Gastroesophageal sphincter (tissue), 4 donors: ENCODE results near the gene EXD2. TPM values are rescaled to one million over a fixed set of nuclear protein-coding genes. Genes with fewer than 3 reads are reported as not detected.

ENCODE experiments used
- ATAC-seq: fragments of 150-250 bp; one replicate; pipeline ENCODE4 v1.9.1; 2016; ENCODE audit warnings: mild to moderate bottlenecking, moderate library complexity
- H3K27ac ChIP-seq, 4 donors: fragments of 200-600 bp; sonication (generic) in 3 of 4; 1 replicate in 3 of 4; 2 replicates in 1 of 4; pipeline ENCODE4 v1.5.1; 2016 to 2019
- H3K27me3 ChIP-seq: fragments of 200-600 bp; sonication (generic); one replicate; pipeline ENCODE4 v1.5.1; 2019
- H3K36me3 ChIP-seq, 2 donors: fragments of 200-600 bp; sonication (generic); one replicate each; pipeline ENCODE4 v1.5.1; 2019; ENCODE audit warnings: control low read depth in 1 of 2
- H3K4me1 ChIP-seq, 3 donors: fragments of 200-600 bp; sonication (generic); 1 replicate in 2 of 3; 2 replicates in 1 of 3; pipeline ENCODE4 v1.5.1; 2016 to 2019; ENCODE audit warnings: control low read depth in 2 of 3
- H3K4me3 ChIP-seq, 2 donors: fragments of 200-600 bp; sonication (generic); one replicate each; pipeline ENCODE4 v1.5.1; 2019; ENCODE audit warnings: mild to moderate bottlenecking in 1 of 2, moderate library complexity in 1 of 2
- H3K9me3 ChIP-seq, 3 donors: fragments of 200-600 bp; sonication (generic); one replicate each; pipeline ENCODE4 v1.5.1; 2017 to 2019; ENCODE audit warnings: control low read depth in 2 of 3
- CTCF ChIP-seq, 4 experiments: fragments of 200-600 bp in 2 of 4; fragments of 450-650 bp in 2 of 4; sonication (generic) in 1 of 4; IDR thresholded peaks; one replicate each; pipeline ENCODE4 v1.5.1; 2017 to 2019; ENCODE audit warnings: antibody characterized with exemption in 4 of 4, mild to moderate bottlenecking in 2 of 4, moderate library complexity in 2 of 4
- EP300 ChIP-seq: sonication (generic); formaldehyde crosslinking; IDR thresholded peaks from one replicate; pipeline ENCODE4 v1.6.1; 2017; ENCODE audit warnings: antibody characterized with exemption, mild to moderate bottlenecking
- POLR2A ChIP-seq, 2 donors: fragments of 450-650 bp; IDR thresholded peaks; one replicate each; pipeline ENCODE4 v1.6.1; 2017; ENCODE audit warnings: antibody characterized with exemption in 2 of 2, mild to moderate bottlenecking in 2 of 2, moderate library complexity in 1 of 2
- POLR2AphosphoS5 ChIP-seq: sonication (generic); formaldehyde crosslinking; IDR thresholded peaks from one replicate; pipeline ENCODE4 v1.6.1; 2017; ENCODE audit warnings: antibody characterized with exemption
- WGBS, 2 donors: methylation state at CpG; one replicate each; pipeline ENCODE4 v1.1.5; 2018; ENCODE audit warnings: low coverage in 1 of 2; 5-methylcytosine and 5-hydroxymethylcytosine counted together
- total RNA-seq, 4 donors: library from RNA; depleted of rRNA; stranded (reverse); fragments of >200 nt; gene quantifications; one replicate each; pipeline ENCODE4 v1.1.0, GENCODE V29; 2016

Gene EXD2
- total RNA-seq, 4 donors from 2014 or later, result 16.7 to 37.1 (median 25.8) TPM

- peaks cover 0 to 17% (median 0%) of the 10 kb centered on the region in 3 donors for H3K4me1 ChIP-seq
- TF ChIP-seq POLR2AphosphoS5 (no peak), CTCF (IDR thresholded peaks at IDR 0.05) (no peak), EP300 (no peak), POLR2A (IDR thresholded peaks at IDR 0.05) (no peak)
- peaks cover 8 to 73% of the 10 kb centered on the region in 2 donors for H3K36me3 ChIP-seq
- no peaks in the 10 kb centered on the region for H3K27me3 ChIP-seq
- no peak for ATAC-seq
- H3K27ac ChIP-seq, result no peak overlapping the region
- no peak overlapping the region for H3K4me3 ChIP-seq
- no peaks in the 10 kb centered on the region for H3K9me3 ChIP-seq
- WGBS, 2 donors, result 81 to 89% methylated on average over 3 of the region's 4 CpGs
These were observed 47.6 kb downstream of the EXD2 start for GRCh38 chr14:69238883-69239282.

GRCh38 chr14:69240527-69241173 is 49.4 kb downstream of the EXD2 start:
- ATAC-seq, result no peak

GRCh38 chr14:69241577-69241976 is 50.3 kb downstream of the EXD2 start:
- no peaks in the 10 kb centered on the region for H3K9me3 ChIP-seq
- H3K36me3 ChIP-seq, result peaks cover 8 to 52% of the 10 kb centered on the region in 2 donors
- WGBS, 2 donors, result 58 to 59% methylated on average over 2 of the region's 2 CpGs
- no peak for TF ChIP-seq CTCF (IDR thresholded peaks at IDR 0.05)
- no peak for TF ChIP-seq EP300
- TF ChIP-seq POLR2AphosphoS5, result no peak
- TF ChIP-seq POLR2A (IDR thresholded peaks at IDR 0.05), result no peak
- no peaks in the 10 kb centered on the region for H3K27me3 ChIP-seq
- no peak overlapping the region for H3K4me3 ChIP-seq
- no peak for ATAC-seq
- no peak overlapping the region for H3K27ac ChIP-seq
- peaks cover 0 to 17% (median 0%) of the 10 kb centered on the region in 3 donors for H3K4me1 ChIP-seq

More at GRCh38 chr14:69240527-69241173, 49.4 kb downstream of the EXD2 start:
- WGBS, 2 donors, result 81 to 91% methylated on average over 7 to 9 of the region's 13 CpGs
- H3K36me3 ChIP-seq, result peaks cover 8 to 61% of the 10 kb centered on the region in 2 donors
- no peak for TF ChIP-seq POLR2AphosphoS5
- TF ChIP-seq EP300, result no peak
- no peak for TF ChIP-seq CTCF (IDR thresholded peaks at IDR 0.05)
- no peak for TF ChIP-seq POLR2A (IDR thresholded peaks at IDR 0.05)
- H3K9me3 ChIP-seq, result no peaks in the 10 kb centered on the region
- no peaks in the 10 kb centered on the region for H3K27me3 ChIP-seq
- H3K27ac ChIP-seq, result no peak overlapping the region
- peaks cover 0 to 17% (median 0%) of the 10 kb centered on the region in 3 donors for H3K4me1 ChIP-seq
- H3K4me3 ChIP-seq, result no peak overlapping the region

GRCh38 chr14:69242311-69243224 is 51.3 kb downstream of the EXD2 start:
- Histone ChIP-seq H3K27me3 (no peaks in the 10 kb centered on the region), H3K36me3 (peaks cover 0 to 42% of the 10 kb centered on the region in 2 donors), H3K27ac (peak overlapping the region; percentile 7 to 55 (median 46)), H3K4me1 (peaks cover 0 to 24% (median 0%) of the 10 kb centered on the region in 3 donors), H3K4me3 (no peak overlapping the region), H3K9me3 (no peaks in the 10 kb centered on the region)
- 31 to 43% methylated on average over 8 to 10 of the region's 10 CpGs for WGBS, 2 donors
- TF ChIP-seq EP300 (no peak), POLR2AphosphoS5 (no peak), POLR2A (IDR thresholded peaks at IDR 0.05) (no peak), CTCF (IDR thresholded peaks at IDR 0.05) (peak; percentile 74 to 87 (median 80))
- peak; percentile 70 for ATAC-seq
